Activated T-cell treated with anti-CD3 and anti-CD28 coated beads for 48 hours (primary cell): ENCODE results near the gene C6orf136.
A peak's percentile ranks its signal among the peaks of the same experiment; 100 is the strongest.

Experiments
- DNase-seq: peaks from one replicate; pipeline ENCODE4 v3.0.0-alpha.2; 2020; ENCODE audit warnings: low read depth

Gene C6orf136

DNA sequence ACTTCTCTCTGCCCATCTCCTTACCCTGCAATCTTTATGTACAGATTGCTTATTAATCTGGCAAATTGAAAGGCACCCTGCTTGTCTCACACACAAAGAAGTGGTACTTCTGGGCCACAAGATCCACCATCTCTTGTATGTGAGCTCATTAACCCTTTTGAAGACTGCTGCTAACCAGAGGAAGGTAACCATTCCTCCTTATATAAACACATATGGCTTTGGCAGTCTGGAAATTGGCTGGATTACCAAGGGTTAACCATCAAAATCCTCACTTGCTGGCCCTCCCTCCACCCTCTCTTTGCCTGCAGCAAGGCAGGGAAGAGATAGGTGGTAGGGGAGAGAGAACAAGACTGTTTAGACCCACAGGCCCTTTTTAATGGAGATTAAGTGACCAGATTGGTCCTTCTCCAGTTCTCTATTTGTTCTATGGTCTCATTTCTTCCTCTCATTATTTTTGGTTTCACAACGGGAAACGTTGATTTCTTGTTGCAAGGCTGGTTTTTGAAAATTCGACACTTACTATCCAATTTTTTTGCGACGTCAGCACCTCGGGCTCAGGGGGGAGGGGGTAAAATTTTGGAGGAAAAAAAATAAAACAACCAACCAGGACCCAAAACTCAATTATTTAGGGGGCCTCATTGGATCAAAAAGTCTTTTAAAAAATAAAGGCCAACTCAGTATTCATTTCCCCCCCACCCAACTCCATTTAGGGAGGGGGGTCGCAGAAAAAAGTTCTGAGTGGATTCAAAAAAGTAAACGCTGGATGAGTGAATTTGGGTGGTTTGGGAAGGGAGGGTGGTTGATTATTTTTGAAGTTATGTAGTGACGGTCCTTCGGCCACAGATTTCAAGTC is 30.7 kb upstream of the C6orf136 start:
- DNase-seq = no peak

DNA sequence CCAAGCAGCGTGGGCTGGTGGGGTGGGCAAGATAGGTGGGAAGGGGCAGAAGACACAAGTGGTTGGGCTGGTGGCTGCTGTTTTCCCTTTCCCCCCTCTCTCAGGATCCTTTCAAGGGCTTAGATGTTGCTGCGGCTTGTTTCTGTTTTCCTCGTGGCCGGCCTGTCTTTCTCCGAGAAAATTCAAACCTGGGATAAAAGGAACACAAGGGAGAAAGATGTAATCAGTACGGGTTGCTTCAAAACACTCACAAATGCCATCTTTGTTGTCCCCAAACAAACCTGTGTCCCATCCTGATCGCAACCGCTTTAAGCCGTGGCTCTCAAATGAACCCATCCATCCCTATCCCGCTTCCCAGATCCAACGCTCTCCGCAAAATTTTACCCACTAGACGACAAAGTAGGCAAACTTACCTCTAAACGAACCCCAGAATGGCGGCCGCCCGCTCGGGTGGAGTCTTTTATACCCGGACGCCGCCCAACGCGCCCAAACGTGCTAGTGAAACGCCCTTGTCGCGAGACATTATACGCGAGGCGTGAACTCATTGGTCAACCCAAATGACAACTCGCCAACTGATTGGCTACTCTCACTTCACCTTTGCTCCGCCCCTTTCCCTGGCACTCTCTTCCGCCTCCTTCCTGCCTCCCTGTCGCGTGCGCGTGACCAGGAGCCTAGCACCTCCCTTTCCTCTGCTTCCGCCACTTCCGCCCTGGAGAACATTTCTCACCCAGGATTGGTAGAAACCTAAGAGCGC is 29.9 kb upstream of the C6orf136 start, which contains the start of gene PPP1R10:
Gene PPP1R10 (minus strand): TSS at position 433 of the 754 bp plus-strand sequence. CDS start 7,299 bp downstream, outside the sequence.
- peak; percentile 94 for DNase-seq

DNA sequence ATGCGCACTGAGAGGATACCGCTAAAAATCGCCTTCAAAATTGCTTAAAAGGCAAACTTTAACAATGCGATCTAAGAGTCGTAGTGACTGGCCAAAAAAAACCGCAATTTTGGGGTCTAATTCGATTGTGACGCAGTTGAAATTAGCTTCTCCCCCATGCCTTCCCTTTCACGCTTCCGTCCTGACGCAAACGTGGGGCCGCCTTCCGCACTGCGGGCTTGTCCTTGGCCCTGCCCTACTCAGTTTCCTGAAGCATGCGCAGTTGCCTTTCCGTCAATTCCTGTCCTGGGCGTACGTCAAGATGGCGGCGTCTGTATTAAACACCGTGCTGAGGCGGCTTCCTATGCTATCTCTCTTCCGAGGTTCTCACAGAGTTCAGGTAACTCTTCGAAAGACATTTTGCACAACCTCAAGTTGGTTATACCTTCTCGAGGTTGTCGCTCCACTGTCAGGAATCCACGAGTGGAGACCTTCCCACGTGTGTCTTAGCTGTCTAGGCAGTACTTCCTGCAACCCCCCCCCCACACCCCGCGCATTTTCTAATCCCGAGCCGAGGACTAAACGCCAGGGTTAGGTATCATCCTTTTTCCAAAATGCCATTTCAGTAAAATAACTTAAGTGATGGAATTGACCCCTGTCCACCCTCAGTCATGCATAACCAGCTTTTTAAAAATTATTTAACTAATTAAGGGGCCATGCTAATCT is 29.2 kb upstream of the C6orf136 start, which contains the start of gene MRPS18B:
Gene MRPS18B (plus strand): TSS at position 276 of the 705 bp plus-strand sequence. CDS start 26 bp downstream, at position 302.
- DNase-seq = peak; percentile 91

DNA sequence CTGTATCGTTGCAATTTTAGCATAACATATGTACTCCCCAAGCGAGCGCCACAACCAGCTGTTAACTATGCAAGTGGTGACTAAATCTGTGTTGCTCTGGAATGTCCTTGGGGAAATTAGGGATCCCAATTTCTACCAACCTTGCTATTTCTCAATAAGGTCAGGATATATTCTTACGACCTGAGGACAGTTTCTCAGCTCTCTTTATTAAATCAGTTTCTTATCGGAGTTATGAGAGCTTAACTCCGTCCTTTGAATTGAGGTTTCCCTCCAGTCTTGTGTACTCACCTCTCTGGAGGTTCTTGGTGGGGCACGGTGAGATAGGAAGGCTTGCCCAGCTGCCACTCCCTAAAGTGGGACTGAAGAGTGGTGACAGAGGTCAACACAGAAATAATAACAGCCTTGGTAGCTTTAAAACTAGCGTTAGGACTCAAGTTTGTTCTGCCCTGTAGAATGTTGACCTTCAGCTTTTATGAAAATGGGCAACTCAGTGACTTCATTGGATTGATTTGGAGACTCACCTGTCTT is 28.6 kb upstream of the C6orf136 start:
- no peak for DNase-seq

DNA sequence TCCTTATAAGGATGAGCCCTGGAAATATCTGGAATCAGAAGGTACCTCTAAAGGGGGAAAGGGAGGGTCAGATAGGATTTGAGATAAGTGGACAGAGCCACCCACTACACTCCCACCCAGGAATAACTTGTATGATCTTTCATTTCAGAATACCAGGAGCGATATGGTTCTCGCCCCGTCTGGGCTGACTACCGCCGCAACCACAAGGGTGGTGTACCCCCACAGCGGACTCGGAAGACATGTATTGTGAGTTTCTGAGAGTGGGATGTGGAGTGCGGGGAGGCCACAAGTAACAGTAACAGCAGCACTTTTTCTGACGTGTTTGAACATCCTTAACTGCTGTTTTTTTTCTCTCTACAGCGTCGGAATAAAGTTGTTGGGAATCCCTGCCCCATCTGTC is 27.4 kb upstream of the C6orf136 start:
- no peak for DNase-seq

DNA sequence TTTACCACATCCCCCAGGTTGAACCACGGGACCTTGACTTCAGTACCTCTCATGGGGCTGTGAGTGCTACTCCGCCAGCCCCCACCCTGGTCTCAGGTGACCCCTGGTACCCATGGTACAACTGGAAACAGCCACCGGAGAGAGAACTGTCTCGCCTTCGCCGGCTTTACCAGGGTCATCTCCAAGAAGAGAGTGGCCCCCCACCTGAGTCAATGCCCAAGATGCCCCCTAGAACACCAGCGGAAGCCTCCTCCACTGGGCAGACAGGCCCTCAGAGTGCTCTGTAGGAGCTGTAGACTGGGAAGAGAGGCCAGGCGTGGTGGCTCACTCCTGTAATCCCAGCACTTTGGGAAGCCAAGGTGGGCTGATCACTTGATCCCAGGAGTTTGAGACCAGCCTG is 21.4 kb upstream of the C6orf136 start:
- DNase-seq = no peak

DNA sequence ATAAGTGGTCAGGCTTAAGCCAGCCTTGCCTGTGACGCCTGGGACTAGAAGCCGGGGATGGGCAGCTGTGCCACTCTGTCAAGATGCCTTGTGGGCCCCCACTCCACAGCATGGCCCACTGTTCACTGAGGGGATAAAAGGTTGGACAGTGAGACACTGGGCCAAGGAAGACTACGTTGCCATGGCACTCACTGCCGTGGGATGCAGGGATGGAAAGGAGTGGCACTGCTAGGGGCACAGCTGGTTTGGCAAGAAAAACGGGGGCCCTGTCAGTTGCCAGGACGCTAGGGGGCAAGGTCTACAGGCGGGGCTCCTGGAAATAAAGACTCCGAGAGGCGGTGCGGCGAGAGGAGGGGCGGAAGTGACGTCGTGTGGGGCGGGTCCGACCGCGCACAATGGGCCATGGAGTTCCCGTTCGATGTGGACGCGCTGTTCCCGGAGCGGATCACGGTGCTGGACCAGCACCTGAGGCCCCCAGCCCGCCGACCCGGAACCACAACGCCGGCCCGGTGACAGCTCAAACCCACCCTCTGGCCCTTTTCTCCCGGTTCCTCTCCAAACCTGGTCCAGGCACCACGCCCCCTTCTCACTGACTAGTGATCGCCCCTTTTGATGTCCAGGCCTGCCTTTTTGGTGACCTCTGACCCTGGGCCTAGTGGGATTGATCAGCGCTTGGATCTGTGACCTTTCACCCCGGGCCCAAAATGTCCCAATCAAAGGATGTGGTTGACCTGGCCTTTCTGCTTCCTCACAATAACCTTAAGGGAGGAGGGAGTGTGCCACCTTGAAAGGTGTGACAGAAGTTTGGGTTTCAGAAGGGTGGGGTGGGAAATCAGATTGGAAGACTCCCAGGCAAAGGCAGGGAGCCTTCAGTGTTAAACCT is 20.2 kb upstream of the C6orf136 start, which contains the start of gene ATAT1:
Gene ATAT1 (plus strand): TSS at position 391 of the 883 bp plus-strand sequence.
- DNase-seq = peak; percentile 81

DNA sequence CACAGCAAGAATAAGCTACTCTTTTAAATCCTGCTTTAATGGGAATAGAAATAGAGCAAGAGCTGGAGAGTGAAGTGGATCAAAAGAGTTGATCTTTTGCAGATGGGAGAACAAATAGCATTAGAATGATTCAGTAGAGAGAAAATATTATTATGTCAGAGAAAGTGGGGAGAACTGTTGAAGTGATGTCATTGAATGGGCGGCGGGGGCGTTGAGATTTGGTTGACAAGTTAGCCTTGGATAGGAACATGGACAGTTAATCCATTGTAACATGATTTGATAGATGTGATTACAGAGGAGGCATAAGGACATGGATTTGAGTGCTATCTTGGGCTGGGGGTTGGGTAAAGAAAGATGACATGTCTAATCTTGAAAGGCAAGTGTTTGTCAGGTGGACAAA is 11.1 kb upstream of the C6orf136 start:
- no peak for DNase-seq

DNA sequence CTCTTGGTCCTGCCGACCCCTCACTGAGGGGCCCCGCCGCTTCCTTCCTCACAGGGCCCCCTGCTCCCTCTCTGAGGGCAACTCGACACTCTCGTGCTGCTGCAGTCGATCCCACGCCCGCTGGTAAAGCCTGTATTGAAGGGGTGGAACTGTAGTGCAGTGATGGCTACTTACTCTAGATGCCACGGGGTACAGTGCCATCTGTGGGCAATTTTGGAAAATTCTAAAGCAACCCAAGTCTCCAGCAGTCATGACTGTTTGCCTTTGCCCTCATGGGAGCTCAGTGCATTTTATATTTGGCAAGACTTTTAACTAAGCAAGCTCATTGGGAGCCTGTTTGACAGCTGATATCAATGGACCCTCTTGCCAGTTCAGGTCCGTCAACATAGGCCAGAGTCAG is 6.5 kb upstream of the C6orf136 start:
- no peak for DNase-seq

DNA sequence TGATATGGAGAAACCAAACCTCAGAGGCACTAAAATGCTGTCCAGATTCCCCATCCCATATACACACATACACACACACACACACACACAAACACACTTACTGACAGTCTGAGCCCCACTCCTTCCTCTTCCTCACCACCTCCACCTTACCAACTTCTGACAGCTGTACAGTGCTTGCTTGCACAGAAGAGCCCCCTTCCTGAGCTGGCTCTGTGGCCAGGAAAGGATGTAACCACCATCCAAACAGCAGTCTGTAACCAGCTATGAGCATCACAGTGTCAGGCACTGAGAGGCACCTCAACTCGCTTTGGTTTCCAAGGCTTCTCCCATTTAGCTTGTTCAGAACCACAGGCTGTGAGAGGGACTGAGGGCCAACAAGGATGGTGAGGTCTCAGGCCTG is 5.9 kb upstream of the C6orf136 start:
- no peak for DNase-seq

DNA sequence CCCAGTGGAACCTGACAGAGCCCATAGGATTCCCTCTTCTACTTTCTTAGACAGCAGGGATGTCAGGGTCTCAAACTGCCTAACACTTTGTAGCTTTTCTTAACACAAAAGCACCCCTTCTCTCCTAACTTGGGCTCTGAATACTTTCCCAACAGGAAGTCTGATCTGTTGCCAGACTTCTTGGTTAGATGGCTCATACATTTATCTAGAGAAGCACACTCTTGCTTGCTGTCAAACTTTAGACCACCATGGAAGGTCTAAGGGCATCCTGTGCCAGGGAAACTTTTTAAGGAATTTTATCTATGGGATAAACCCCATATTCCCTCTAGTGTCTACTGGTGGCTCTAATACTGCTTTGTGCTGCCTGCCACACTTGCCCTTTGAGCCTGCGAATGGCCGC is 3.3 kb upstream of the C6orf136 start:
- no peak for DNase-seq

DNA sequence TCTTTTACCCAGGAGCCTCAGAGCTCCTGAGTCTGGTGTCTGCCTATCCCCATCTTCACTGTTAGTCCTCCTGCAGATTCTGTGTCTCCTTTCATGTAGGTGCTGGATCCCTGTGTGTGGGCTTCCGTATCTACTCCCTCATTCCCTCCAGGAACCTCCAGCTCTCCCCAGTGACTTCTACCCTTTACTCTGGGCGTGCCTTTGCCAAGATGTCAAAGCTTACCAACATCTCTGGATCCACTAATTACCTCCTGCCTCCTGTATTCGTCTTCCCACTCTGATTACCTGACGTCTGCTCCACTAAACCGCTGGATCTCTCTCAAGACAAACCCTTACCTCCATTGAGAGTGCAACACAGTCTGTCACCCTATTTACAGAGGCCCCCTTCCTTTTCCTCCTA is 2.2 kb upstream of the C6orf136 start:
- DNase-seq = no peak

DNA sequence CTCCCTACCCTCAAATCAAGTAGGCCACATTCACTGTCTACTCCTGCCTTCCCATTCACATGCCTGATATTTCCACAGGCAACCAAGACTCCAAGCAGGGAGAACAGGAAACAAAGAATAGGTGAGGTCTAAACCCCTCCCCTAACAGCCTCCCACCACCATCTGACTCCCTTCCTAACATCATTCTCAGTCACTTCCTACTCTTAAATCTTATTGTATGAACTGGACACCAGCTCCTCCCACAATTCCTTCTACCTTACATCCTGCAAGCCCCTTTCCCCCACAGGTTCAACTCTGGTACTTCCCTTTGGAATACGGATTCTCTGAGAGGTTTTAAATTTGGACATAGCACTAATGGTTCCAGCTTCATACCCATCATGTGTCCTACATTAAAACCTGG is 944 bp upstream of the C6orf136 start:
- DNase-seq = no peak

DNA sequence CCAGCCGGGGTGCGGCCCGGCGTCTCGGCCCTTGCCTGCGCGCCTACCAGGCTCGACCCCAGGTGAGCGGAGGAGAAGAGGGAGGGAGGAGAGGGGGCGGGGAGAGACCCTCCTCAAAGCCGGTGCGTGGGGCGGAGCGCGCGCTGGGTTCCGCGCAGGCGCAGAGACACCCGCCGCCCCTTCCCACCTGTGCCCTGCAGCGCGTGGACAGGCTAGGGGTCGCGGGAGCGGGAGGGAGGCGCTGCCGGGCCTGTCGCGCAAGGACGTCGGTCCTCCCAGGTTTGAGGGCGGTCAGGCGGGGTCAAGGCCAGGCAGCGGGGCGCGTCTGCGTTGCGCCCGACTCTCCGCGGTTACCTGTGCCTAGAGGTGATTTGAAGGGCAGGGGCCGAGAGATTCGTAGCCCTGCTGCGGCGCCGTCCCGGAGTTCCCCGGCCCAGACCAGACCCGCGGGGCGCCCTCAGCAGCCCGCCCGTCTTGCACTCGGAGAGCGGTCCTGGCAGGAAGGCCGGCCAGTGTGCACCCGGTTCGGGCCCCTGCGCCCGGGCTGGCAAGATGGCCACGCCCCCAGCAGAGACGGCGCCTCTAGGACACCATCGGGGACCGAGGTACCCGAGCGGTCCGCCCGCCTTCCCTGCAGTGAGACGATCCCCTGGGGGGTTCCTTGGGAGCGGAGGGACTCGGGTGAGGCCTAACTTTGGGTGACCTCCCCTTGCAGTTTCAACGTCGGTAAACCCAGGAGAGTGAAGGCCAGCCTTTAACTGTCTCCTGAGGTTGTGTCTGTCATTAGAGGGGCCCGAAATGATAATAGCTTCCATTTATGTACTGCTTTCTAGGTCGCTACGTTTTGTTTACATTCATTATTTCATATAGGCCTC is 546 bp downstream of the C6orf136 start:
- DNase-seq = peak; percentile 81

DNA sequence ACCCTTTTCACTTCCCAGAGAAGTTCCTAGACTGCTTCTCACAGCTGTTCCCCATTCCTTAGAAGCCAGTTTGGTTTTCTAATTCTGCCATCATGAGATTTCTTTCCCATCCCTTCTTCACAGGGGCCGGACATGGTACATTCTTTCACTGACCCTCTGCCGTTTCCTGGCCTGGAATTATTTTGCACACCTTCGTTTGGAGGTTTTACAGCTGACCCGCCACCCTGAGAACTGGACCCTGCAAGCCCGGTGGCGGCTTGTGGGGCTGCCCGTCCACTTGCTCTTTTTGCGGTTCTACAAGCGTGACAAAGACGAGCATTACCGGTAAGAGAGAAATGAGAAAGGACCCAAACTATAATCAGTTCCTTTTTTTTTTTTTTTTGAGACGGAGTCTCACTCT is 4.2 kb downstream of the C6orf136 start:
- DNase-seq = no peak

DNA sequence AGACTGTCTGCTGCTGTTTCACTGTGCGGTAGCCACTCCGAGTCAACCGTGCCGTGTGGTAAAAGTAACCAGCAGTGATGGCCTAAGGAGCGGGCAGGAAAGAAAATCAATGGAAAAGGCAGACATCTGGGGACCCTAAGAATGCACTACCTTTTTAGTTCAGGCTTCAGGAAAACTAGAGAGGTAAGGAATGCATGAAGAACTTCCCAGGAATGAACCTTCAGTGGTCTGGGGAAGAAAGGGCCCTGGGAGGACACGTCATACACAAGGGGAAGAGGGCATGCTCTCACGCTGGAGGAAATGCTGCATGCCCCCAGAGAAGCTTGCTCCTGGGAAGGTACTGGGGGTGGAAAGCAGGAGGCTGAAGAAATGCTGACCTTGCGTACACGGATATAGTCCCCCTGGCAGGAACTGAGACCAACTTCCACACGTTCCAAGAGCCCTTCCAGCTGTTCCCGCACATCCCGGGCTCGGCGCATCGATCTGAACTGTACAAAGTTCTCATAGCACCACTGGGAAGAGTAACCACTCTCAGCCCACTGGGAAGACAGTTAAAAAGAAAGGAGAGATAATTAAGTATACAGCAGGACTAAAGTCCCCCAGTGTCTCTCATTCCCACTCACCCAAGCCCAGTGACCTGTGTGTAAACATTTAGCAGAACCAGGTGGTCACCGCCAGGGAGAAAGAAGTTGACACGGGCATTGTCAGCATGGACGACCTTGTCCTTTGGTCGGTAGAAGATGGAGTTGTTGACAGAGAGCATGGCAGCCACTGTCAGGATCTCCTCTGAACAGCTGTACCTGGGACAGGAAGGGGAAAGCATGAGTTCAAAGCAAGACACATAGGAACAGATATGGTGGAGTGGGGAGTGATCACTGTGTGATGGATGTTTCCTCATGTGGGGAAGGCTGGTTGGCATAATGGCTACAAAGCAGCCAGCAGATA is 8.1 kb downstream of the C6orf136 start:
- DNase-seq = no peak

DNA sequence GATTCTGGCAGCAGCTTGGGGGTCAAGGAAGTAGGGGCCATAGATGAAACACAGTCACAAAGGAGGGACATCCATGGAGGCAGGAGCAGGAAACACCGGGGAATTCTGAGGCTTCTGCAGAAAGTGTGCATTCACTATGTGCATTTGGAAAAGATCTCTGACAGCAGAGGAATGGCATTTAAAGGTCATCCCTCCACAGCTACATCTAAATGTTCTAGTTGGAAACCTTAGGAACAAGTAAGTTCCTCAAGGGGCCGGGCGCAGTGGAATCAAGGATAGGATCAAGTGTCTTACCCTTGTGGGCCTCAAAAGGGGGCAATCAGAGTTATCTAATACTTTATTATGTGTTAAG is 8.8 kb downstream of the C6orf136 start:
- no peak for DNase-seq

DNA sequence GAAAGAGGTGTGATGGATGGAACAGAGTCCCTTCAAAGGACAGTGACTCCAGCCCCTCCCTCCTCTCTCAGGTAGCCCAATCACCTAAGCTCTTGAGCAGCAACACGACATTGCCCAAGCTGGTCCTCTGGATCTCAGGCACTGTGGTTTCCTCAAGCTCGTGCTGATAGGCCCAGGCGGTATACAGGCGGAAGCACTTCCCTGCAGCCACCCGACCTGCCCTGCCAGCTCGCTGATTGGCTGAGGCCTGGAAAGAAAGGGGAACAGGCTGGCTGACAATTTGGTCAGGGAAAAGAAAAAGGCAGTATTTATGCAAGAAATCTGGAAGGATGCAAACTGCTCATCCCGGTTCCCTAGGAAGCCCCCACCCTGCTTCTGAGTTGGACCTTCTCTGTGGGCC is 9.6 kb downstream of the C6orf136 start:
- no peak for DNase-seq

DNA sequence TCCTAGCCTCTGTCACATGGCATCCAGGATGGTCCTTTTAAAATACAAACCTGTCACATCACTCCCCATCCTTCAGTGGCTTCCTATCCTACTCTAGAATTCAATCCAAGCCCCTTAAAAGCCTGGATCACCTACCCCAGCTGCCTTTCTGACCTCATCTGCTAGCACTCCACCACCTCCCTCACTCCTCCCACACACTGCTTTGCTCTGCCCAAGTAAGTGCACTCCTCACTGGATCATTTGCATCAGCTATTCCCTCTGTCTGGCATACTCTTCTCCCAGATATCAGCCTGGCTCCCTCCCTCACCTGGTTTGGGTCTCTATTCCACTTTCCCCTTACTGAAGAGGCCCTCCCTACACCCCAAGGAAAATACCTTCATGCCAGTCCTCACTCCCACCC is 10.5 kb downstream of the C6orf136 start:
- DNase-seq = no peak
